Activated CD4-positive, alpha-beta T cell treated with anti-CD3 and anti-CD28 coated beads for 4 hours (primary cell): ENCODE data around the gene OR8B4.
"Not testable (repeated sequence)": the region's sequence is repeated elsewhere in the genome, so short reads cannot be mapped to it uniquely, and the experiment has no call there.

ENCODE experiments used
- DNase-seq, 2 donors: peaks; one replicate each; pipeline ENCODE4 v3.0.0-alpha.2; 2020

OR8B4 gene, protein sequence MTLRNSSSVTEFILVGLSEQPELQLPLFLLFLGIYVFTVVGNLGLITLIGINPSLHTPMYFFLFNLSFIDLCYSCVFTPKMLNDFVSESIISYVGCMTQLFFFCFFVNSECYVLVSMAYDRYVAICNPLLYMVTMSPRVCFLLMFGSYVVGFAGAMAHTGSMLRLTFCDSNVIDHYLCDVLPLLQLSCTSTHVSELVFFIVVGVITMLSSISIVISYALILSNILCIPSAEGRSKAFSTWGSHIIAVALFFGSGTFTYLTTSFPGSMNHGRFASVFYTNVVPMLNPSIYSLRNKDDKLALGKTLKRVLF

DNA sequence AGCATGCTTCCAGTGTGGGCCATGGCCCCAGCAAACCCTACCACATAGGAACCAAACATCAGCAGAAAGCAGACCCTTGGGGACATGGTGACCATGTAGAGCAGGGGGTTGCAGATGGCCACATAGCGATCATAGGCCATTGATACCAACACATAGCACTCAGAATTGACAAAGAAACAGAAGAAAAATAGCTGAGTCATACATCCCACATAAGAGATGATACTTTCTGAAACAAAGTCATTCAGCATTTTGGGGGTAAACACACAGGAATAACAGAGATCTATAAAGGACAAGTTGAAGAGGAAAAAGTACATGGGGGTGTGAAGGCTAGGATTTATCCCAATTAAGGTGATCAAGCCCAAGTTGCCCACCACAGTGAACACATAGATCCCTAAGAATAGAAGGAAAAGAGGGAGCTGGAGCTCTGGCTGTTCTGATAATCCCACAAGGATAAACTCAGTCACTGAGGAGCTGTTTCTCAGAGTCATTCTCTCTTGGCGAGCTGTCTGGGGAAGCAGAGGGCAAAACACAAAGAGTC, at the start of gene OR8B4:
Gene OR8B4, minus strand, starts transcription at position 488 of the 538 bp plus-strand sequence. Its CDS starts 0 bp downstream, at position 488.
- no peak for DNase-seq

DNA sequence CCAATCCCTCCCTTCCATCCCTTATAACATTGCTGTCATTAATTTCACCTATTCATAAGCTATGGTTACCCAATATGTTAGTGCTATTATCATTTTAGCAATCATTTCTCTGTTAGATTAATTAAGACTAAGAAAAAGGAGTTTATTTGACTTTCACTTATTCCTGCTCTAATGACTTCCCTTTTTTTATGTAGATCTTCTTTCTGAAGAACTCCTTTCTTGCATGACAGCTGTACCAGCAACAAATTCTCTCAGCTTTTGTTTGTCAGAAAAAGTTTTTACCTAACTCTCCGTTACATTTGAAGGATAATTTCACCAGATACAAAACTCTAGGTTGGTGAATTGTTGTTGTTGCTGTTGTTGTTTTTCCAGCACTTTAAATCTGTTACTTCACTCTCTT, 49.4 kb upstream of the OR8B4 start:
- DNase-seq, result no peak

DNA sequence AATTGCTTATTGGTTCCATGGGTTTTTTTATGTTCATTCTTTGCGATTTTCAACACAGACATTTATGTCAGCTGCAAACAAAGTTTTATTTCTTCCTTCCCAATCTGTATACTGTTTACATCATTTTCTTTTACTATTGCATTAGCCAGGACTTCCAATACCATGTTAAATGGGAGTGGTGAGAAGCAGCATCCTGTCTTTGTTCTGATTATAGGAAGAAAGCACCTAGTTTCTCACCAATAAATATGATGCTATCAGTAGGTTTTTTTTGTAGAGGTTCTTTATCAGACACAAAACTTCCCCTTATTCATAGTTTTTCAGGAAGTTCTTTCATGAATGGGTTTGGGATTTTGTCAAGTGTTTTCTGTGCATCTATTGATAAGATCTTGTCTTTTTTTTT, 48.8 kb upstream of the OR8B4 start:
- DNase-seq, result no peak

DNA sequence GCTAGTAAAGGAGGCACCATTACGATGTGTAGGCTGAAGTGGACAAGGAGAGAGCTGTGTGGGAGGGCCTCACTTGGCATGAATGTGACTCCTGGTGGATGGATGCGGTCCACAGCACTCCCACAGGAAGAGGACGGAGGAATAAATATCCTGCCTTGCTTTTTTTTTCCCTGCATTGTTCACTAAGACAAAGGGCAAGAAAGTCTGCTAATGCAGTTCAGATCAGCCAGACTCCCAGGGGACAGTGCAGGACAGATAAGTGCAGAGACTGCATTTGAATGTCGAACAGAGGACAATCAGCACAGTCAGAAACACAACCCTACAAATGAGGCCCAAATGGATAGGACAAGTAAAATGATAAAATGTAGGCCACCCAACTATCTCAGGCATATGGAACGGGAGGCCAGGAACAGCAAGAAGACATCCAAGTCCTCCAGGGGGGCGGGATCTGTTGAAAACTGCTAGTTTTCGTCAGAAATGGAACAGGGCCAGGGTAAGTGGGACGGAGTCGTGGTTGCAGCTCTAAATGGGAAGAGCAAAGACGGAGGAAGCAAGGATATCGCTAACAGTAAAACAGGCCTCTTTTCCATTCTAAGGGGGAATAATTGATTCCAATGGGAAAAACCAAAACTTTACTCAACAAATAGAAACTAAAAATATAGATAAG, 46.0 kb upstream of the OR8B4 start:
- no peak for DNase-seq

DNA sequence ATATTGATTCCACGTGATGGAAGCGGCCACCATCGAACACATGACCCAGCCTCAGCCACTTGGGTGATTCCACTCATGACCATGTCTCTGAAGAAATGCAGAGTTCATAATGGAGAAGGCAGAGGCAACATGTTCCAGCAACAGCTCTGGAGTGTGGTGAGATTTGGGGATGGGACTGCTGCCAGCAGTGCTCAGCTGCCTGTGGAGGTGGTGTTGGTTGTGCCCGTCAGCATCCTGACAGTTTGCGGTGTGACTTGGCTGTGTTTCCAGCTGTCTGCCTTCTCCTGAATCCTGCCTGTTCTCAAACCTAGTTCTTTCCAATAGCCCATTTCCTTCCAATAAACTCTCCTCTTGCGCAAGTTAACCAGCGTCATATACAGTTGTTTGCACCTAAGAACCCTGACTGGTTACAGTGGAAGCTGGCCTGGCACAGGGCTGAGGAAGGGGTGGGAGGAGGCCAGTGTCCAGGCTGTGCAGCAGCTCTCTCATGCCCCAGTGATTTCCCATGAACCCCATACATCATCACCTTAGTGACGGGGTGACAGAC, 42.8 kb upstream of the OR8B4 start:
- DNase-seq, result no peak

DNA sequence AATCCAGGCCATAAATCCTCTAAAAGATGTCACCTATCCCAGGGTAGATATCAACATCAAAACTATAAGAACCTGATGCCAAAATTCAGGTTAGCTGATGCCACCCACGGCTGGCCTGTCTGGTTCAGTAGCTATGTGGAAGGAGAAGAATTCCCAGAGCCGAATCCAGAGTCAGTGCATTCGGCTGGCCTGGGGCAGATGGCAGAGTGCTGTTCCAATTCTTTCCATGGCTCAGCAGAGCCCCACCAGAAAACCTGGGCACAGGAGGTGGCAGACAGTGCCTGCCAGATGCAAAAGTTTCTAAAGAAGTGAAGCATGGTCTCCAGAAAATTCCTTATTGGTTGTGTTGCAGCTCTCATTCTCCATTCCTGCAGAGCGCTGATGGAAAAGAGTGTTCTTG, 40.7 kb upstream of the OR8B4 start:
- no peak for DNase-seq

DNA sequence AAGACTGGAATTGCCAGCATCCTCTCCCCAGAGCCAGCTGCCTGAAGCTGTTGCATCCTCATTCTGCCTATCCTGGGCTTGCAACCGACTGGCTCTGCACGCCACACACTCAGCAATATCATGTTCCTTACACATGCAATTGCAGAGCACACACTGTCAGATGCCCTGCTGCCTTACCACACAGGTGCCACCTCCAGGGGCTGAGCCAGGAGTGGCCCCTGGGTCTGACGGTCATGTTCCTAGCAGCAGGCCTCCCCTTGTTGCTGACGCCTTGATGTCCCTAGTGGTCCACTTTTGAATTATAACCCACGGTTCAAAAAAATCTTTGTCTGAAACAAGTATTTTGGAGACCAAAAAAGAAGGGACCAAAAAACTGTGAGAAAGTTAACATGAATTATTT, 39.3 kb upstream of the OR8B4 start:
- no peak for DNase-seq

DNA sequence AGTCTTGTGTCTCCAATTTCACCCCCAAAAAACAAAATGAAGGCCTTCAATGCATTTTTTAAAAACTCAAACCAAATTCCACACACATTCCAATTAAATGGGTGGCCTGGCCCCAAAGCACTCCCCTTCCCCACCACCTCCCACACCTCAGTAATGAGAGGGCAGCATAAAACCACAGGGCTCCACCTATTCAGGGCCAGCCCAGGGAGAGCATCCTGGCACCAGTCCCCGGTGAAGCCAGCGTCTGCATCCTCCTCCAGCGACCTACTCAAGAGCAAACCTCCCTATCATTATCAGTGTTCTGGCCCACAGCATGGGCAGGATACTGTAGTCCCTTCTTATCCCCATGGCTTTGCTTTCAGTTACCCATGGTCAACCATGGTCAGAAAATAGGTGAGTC, 38.7 kb upstream of the OR8B4 start:
- DNase-seq, result no peak

DNA sequence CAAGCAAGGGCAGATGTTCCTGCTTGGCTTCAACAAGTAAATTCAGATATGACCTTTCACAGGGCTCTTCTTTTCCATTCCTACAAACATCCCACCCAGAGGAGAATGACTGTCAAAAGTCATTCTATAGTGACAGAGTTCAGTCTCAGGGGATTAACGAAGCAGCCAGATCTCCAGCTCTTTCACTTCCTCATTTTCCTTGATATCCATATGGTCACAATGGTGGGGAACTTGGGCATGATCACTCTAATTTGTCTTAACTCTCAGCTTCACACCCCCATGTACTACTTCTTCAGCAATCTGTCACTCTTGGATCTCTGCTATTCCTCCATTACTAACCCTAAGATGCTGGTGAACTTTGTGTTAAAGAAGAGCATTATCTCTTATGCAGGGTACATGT, 35.8 kb upstream of the OR8B4 start:
- no peak for DNase-seq

DNA sequence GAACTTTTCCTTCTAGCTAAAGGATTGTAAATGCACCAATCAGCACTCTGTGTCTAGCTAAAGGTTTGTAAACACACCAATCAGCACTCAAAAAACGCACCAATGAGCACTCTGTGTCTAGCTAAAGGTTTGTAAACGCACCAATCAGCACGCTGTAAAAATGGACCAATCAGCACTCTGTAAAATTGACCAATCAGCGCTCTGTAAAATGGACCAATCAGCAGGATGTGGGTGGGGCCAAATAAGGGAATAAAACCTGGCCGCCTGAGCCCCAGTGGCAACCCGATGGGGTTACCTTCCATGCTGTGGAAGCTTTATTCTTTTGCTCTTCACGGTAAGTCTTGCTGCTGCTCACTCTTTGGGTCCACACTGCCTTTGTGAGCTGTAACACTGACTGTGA, 34.7 kb upstream of the OR8B4 start:
- not testable (repeated sequence) for DNase-seq

DNA sequence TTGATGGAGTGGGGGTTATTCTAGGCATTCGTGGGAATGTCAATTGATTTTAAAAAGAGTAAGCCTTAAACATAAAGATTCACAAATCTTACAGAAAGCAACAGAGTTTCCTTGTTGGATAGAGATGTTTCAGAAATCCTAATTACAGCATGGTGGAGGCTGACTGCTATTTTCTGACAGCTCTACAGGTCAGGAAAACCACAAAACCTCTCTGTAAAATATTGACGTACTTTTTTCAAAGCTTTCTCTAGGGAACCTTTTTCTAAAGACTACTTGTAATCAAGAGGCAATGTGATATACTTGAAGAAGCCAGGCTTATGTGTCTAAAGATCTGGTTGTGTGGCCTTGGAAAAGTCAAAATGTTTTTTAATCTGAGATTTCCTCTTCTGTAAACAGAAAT, 29.9 kb upstream of the OR8B4 start:
- no peak for DNase-seq

DNA sequence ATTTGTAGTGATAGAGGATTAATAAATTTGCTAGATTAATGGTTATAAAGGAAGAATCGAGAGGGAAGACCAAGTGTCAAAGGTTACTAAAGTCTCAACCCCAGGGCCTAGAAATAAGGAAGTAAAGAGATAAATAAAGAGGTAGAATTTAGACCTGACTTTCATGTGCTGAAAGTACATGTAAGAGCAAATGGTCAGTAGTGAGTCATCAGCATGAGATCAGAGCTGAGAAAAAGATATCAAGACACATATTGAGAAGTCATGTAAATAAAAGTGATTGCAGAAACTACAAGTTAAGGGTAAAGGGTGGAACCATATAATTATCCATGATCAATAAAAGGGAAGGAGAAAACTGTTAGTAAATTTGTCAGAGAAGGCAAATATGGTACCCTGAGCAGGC, 22.2 kb upstream of the OR8B4 start:
- no peak for DNase-seq

DNA sequence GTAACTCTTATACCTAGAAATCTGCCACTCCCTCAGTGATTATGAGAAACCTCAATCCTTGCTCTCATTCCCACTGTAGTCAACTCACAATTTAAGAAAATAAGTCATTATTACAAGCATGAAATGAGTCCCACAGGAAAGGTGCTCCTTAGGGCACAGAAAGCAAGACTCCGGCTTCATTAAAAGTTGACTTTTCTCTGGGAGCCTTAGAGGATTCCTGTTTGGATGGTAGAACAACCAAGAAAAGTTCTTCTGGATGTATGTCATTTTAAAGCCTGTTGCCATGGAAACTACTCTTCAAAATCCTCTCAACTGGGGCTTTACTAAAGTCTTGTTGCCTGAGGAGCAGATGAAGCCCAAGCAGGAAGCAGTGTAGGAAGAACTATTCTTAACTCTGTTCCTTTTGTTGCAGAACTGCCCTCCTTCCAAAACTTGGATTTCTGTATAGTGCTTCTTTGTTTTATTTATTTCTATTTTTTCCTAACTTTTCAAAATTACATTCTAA, 21.0 kb upstream of the OR8B4 start, which contains the start of gene OR8B8:
Gene OR8B8, minus strand, starts transcription at position 51 of the 505 bp plus-strand sequence. CDS start 4,611 bp downstream, outside the sequence.
- DNase-seq, result no peak

DNA sequence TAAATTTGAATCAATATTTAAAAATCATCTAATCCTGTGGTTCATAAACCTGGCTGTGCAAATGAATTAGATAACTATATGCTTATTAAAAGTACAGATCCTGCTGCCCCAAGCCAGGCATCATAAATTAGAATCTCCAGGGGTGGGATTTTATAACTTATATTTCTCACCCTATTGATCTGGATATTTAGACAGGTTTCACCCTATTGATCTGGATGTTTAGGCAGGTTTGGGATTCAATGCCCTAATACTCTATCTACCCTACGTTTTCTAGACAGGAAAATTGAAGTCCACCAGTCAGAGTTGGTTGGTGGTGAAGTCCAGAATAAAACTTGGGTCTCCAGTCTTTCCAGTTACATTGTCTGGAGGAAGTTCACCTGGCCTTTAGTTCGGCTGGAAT, 18.2 kb upstream of the OR8B4 start:
- no peak for DNase-seq

DNA sequence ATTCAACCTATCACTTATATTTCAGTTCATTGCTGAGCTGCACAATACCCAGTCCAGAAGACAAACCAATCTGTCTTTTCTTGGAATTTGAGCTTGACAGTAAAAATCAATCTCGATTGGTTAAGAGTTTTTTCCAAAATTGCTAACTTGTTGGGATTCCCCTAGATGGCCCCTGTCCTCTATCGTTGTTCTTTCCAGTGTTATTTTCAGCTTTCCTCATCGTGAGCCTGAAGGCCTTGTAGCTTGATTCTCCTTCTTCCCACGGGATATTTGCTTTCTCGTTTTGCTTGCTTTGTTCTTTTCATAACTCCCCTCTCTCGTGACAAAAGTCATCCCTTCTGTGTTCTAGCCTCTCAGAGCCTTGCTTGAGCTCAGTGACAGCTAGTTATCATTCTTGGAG, 17.8 kb upstream of the OR8B4 start:
- no peak for DNase-seq

DNA sequence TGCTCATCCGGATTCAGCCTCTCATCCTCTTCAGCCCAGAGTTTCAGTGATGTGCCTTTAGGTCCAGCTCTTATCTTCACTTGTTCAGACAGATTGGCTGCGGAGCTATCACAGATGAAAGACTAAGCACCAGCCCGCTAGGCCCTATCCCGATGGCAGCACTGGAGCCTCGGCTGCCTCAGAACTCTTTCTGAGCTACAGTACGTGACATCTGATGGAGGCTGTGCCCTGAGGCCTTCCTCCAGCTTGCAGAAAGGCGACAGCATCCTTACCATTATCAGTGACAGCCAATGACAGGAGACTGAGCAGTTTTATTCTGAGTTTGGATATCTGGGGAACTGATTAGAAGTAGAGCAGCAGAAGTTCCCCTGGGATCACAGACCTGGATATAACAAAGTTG, 16.8 kb upstream of the OR8B4 start:
- DNase-seq, result no peak

DNA sequence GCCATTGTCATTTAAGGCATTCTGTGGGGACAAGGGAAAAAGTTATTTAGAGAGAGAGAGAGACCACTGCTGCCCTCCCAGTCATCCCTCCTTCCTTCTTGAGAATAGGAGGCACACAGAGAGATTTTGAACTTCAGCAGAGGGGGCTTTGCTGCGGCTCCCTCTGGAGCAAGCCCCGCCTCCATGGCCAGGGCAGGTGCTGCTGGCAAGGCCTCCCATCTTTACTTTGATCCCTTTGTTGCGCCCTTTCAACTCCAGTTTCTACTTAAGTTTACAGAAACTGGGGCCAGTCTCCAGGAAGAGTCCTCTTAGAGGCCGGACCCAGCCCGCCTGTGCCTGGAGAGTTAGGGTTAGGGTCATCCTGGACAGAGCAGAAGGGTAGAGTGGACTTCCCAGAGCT, 16.4 kb upstream of the OR8B4 start:
- DNase-seq, result no peak

DNA sequence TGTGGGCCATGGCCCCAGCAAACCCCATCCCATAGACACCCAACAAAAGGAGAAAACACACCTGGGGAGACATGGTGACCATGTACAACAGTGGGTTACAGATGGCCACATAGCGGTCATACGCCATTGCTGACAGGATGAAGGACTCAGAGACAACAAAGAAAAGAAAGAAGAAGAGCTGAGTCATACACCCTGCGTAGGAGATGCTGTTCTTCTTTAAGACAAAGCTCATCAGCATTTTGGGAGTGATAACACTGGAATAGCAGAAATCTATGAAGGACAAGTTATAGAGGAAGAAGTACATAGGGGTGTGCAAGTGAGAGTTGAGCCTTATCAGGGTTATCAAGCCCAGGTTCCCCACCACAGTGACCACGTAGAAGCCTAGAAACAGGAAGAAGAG, 15.9 kb upstream of the OR8B4 start:
- no peak for DNase-seq

DNA sequence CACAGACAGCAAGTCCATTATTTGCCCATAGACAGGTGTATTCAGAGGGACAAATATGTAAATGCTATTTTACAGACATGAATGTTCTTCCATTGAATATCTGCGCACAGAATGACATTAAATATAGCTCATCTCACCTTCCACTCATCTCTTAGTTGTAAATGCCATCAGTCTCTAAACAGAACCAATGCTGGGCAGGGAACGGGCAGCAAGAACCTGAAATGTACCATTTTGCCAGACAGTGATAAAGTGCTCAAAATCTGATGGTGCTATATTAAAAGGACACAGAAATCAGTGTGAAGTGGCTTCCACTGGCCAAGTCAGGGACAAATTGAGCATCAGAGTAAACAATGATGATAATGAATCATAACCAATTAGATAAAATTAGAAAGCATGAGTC, 10.0 kb upstream of the OR8B4 start:
- no peak for DNase-seq

DNA sequence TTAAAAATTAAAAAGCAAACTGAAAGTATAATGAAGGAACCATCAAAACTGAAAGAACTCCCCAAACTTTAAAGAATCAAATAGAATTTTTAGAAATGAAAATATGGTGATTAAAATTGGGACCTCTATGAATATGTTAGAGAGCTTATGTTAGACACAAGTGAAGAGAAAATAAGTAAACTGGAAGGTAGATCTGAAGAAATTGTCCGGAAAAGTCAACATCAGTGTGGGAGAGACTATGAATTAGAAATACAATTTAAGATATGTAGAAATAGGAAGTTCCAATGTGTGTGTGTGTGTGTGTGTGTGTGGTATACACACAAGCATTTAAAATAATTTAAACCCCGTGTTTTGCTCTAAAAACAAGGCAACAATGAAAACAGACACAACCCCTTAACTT, 4.9 kb upstream of the OR8B4 start:
- no peak for DNase-seq

DNA sequence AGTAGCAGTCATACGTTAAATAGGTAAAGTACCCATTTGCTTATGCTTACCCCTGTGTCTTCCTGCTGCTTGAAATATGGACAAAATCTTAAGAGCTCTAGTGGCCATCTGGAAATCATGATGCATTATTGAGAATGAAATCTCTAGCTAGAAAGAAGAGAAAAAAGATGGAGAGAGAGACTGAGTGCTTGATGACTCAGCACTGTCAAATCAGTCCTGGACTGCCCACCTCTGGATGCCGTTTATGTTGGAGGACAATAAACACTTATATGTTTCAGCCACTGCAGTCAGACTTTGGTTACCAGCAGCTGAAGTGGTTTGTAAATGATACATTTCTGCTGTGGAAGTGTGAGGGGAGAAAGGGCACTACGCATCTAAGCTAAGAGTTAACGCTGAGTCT, 3.6 kb downstream of the OR8B4 start:
- DNase-seq, result no peak

DNA sequence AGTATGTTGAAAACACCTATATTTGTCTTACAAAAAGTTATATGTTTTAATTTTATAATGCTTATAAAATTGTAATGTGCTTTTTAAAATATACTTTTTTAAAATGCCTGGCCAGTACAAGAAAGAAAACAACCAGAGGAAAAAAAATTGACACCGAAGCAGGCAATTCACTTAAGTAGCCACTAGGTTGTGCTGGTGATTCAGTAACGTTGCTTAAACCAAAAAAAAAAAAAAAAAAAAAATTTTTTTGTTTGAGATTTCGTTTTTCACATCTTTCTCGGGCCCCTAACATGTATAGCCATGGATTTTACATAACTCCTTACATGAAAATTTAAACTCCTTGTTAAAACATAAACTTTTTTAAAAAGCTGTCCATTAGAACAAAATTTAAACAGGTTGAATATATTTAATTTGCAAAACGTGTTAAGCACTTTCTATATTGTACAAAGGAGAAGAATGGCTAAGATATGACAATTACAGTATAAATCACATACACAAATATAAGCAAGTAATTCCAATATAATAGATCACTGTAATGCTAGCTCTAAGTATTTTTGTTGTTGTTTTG, 9.2 kb downstream of the OR8B4 start:
- no peak for DNase-seq

DNA sequence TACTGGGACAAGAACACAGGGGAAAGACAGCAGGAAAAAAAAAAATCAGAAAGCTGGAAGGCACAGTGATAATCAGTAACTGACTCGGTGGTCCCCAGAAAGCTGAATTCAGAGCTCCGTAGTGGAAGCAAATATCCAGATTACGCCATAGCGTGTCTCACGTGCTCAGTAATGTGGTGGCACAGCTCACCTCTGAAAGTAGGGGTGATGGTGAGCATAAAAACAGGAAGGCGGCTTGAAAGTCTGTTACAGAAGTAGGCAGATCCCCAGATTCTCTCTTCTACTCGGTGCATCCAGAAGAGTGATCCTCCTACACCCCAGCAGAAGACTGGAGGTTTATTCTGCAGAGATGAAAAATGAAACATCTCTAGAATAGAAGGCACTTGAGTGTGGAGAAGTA, 14.8 kb downstream of the OR8B4 start:
- no peak for DNase-seq

DNA sequence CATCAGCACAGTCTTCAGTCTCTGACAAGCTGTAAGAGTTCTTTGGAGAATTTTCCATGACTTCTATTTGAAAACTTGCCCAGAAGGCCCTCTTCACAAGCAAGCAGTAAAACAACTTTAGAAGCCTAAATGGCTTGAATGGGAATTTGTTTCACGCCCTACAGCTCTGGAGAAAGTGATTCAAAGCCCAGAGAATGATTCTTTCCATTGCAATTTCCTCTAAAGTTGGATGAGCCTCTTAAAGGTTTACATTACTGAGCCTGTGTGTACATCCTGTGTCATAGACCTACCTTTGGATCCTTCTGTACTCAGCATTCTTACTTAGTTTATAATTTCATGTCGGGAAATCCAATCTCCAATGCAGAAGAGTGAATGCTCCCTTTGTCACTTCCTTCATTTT, 19.1 kb downstream of the OR8B4 start:
- no peak for DNase-seq
